ENCODE measurements around the gene MTCH2.
A peak's percentile ranks its signal among the peaks of the same experiment; 100 is the strongest.

The MTCH2 gene

DNA sequence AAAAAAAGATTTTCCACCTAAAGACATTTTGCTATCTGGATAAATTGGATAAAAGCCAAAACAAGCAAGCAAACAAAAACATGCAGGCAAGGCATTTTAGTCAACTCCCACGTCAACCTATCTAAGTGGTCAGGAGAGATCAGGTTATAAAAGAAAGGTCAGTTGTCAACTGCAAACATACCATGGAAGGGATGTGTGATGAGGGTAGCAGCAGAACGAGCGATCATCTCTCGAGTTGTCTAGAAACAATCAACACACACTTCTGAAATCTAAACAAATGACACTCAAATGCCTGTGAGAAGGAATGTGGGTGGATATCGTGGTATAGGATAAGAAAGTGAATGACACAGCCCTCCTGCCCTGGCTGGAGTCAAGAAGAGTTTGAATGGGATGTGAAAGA lies 10.9 kb downstream of the MTCH2 start:
- DNase-seq, result no peak

- no peak for DNase-seq
These were observed 14.3 kb downstream of the MTCH2 start for GRCh38 chr11:47628026-47628425.

- DNase-seq, result no peak
These were observed 16.1 kb downstream of the MTCH2 start for GRCh38 chr11:47626234-47626633.

DNA sequence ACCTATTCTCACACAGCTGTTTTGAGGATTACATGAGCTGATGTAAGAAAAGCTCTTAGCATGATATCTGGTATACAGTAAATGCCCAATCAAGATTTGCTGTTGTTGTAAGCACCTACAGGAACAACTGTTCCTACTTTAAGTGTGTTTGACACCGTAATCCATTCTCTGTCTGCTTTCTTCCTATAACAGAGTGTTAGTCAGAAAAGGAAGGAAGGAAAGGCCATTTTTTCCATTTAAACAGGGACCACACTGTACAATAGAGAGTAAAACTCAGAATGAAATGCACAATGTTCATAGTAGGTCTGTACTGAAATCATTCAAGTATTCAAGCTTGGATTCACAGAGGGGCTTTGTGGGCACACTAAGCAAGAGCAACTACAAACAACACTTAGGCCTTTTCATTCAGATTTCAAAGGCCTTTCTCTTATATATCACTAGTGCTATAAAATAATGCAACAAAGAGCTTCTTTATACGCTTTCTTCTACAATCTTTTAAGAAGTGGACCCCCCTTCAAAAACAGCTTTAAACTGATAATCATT lies 21.5 kb downstream of the MTCH2 start:
- no peak for DNase-seq

DNA sequence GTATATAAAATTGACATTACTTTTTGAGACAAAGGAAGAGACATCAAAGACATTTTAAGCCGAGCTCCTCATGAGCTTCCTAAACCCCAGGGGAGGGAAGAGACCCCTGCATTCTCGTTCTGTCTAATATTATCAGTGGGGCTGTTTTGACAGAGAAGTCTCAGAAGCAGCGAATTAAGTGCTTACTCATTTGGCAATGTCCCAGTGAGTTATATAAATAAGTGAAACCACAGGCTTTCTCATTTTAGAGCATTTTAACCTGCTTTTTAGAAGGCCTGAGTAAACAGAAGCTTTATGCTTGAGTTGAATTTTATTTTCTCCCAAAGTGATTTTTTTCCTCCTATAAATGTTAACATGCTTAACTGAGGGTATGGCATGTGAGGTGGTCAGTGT lies 24.9 kb downstream of the MTCH2 start:
- DNase-seq, result no peak

- DNase-seq, result peak; percentile 88
These were observed 25.5 kb downstream of the MTCH2 start for GRCh38 chr11:47616726-47617416.

DNA sequence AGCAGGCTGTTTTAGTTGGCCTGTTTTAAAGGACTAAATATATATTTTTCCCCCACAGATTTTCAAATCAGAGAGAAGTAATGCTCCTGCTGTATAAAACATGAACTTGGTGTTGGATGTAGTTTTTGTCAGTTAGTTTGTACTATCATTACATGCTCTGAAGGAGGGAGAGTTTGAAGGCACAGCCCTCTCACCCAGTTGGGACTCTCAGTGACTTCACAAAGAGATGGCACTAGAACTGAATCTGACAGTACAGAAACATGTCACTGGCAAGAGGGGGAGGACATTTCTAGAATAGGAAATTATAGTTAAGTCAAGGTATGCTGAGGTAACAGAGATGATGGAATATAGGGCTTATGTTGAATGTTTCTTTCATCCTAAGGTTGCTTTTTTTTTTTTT lies 27.1 kb downstream of the MTCH2 start:
- DNase-seq, result no peak

GRCh38 chr11:47611348-47611794 lies 31.0 kb downstream of the MTCH2 start:
- peak; percentile 68 to 69 for DNase-seq

GRCh38 chr11:47609675-47610074 lies 32.7 kb downstream of the MTCH2 start:
- no peak for DNase-seq

GRCh38 chr11:47607380-47607779 lies 35.0 kb downstream of the MTCH2 start:
- DNase-seq, result no peak

GRCh38 chr11:47606731-47607130 lies 35.6 kb downstream of the MTCH2 start:
- no peak for DNase-seq

- DNase-seq, result no peak
These were observed 36.4 kb downstream of the MTCH2 start for GRCh38 chr11:47605921-47606320.

DNA sequence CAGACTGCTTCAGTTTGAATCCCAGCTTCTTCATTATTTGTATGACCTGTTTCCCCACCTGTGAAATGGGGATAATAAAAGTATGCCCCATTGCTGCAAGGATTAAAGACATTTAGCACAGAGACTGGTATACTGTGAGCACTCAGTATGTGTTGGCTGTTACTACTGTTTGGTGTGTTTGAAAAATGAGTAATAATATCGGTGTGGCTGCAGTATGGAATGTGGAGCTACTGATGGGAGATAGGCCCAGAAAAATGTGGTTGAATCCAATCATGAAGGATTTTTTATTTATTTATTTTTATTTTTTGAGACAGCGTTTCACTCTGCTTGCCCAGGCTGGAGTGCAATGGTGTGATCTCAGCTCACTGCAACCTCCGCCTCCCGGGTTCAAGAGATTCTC lies 39.1 kb downstream of the MTCH2 start:
- DNase-seq, result no peak

- DNase-seq, result no peak
These were observed 42.5 kb downstream of the MTCH2 start for GRCh38 chr11:47599902-47600301.

DNA sequence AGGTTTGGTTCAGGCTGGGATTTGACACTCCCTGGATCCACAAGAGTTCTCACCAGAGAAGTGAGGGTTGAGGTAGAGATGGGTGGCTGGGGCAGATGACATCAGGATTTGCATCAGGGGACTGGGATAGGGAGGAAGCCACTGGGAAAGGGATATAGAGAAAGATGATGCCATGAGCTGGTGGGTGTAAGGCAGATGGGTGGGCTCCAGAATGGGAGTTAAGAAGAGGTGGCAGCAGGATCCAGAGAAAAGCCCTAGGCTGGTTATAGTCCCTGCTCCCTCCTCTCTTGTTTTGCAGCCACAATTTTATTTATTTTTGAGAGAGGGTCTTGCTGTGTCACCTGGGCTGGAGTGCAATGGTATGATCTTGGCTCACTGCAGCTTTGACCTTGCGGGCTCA lies 46.4 kb downstream of the MTCH2 start:
- DNase-seq, result no peak

DNA sequence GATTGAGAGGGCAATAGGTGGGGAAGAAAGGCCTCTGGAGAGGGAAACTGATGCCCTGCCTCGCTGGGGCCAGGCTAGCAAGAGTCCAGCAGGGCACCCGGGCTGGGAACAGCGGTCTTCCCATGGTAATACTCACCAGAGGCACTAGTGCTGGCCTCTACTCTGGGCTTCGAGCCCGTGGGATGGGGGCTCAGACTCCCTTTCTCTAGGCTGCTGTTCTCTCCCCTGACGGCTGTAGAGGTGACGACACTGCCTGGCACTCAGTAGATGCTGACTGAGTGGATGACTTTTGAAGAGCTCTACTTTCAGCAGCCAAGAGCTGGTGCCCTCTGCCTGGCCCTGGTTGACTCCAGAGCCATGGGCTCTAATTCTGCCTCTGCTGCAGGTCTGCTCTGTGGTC lies 47.3 kb downstream of the MTCH2 start:
- DNase-seq, result no peak

- peak; percentile 25 to 31 for DNase-seq
These were observed 48.2 kb downstream of the MTCH2 start, which contains the start of gene C1QTNF4 for GRCh38 chr11:47593934-47594855. C1QTNF4 (minus strand) TSS chr11:47594411; CDS start chr11:47590810, 3,601 bp downstream.

GRCh38 chr11:47593492-47593933 lies 48.8 kb downstream of the MTCH2 start:
- no peak for DNase-seq

DNA sequence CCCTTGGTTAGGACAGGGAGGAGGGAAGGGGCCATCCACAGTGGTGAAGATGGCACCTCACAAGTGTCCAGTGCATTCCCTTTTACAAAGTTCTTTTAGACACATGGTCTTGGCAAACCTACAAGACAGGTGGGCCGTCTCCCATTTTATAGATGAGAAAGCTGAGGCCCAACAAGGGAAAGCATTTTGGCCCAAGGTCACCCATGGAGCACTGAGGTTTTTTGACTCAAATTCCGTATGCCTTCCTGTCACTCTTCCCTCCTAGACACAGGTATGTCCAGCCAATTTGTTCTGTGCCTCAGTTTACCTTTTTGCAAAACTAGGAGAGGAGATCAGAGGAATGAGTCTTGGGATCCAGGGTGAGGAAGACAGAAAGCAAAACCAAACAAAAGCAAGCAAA lies 49.4 kb downstream of the MTCH2 start:
- DNase-seq, result no peak

GRCh38 chr11:47592251-47592650 lies 50.1 kb downstream of the MTCH2 start:
- peak in 1 of 2 experiments; percentile 74 for DNase-seq

GRCh38 chr11:47591764-47592163 lies 50.6 kb downstream of the MTCH2 start:
- DNase-seq, result peak; percentile 95 to 98

DNA sequence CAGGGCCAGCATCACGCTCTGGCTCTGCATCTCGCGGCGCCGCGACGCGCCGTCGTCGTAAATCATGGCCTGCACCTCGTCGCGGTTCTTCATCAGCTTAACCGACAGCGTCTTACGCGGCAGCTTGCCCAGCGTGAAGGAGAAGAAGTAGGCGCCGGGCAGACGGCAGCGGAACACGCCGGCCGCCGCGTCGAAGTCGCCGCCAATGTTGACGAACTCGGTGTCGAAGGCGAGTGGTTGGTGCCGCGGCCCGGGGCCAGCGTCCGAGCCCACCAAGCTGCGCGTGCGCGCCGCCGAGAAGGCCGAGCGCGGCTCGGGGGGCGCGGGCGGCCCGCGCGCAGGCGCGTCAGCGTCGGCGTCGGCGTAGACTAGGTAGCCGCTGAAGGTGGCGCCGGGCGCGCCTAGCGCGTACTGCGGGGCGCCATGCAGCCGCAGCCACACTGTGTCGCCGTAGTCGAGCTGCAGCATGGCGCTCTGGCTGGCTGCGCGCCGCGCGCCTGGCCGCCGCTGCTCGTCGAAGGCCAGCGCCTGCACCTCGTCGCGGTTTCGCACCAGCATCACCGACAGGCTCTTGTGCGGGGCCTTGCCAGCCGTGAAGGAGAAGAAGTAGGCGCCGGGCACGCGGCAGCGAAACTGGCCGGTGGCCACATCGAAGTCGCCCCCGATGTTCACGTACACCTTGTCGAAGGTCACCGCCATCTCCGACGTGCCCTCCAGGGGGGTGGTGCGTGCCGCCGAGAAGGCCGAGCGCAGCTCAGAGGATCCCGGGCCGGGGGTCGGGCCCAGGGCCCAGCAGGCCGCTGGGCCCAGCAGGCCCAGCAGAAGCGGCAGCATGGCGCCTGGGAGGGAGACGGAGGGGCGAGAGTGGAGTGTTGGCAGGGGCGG lies 52.1 kb downstream of the MTCH2 start:
- peak; percentile 21 to 40 for DNase-seq

DNA sequence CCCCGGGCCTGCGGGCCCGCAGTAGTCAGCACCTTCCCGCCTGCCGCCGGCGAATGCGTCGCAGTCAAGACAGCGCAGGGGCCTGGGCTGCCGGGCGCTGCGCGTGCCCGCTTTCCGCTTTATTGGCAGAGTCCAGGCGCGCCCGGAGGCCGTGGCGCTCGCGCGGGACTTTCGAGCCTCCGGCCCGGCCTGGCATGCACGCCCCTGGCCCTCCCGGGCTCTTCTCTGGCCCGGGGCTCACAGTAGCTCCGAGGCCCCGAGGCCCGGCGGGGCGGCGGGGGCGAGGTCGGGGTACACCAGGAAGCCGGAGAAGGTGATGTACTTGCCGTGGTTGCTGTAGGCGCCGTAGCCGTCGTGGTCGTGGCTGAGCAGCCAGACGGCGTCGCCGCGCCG lies 52.8 kb downstream of the MTCH2 start:
- DNase-seq, result no peak
